Ammon's horn (tissue), 1 donor: ENCODE data around the gene LDAH.

ENCODE experiments used
- DNase-seq: peaks from one replicate; pipeline ENCODE4 v3.0.0-alpha.2; 2016; ENCODE audit warnings: low spot score

The LDAH gene

GRCh38 chr2:20667151-20667530 lies 155.8 kb downstream of the LDAH start:
- DNase-seq = no peak

DNA sequence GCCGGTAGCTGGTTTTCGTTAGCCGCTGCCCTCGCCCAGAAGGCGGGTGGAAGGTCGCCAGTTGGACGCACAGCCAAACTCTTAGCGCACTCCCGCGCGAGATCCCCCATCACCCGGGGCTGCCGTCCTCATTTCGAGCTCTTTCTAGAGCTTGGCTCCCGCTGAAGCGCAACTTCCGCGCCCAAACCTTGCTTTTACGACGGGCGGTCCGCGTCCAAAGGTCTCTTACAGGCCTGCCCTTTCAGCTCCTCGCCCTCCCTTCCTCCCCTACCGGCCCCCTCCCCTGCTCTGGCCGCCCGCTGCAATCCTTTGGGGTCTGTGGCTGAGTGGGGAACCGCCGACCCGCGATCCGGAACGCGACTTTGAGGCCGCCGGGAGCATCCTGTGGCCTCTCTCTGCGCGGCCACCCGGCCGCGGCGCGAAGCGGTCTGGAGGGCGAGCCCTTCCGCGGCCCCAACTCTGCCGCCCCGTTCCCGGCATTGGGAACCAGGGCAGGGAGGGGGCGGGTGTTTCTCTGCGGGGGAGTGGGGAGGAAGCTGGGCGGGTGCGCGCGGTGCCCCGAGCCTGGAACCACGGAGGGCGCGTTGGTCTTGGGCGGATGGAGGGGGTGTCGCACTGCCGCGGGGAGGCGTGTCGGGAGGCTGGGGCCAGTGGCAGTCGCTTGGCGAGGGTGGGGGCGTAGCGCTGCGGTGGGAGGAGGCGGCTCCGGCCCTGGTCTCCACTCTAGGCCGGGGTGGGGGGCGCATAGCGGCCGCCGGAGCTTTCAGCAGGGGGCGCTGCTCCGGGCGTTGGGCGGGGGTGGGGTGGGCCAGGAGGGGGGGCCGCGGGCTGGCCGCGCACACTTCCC lies 156.4 kb downstream of the LDAH start, which contains the start of gene GDF7:
TSS of gene GDF7 (plus strand) at position 841 of the 847 bp plus-strand sequence. CDS start 96 bp downstream, outside the sequence.
- no peak for DNase-seq

- DNase-seq = no peak
These were observed 156.9 kb downstream of the LDAH start for GRCh38 chr2:20666005-20666303.

GRCh38 chr2:20665243-20666004 lies 157.5 kb downstream of the LDAH start:
- no peak for DNase-seq

- DNase-seq = no peak
These were observed 158.3 kb downstream of the LDAH start for GRCh38 chr2:20664431-20665242.

DNA sequence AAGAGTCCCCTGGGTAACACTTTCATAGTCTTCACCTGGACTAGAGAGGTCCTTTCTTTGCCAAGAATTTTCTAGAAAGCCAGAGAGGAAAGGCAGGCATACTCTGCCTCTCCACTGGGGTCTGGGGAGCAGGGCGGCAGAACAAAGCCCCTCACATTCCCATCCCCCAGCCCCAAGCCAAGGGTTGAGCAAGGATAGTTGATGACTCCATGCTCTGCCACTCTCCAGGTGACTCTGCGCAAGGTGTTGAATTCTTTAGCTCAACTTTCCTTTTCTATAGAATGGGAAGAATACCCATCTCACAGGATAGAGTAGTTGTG lies 158.9 kb downstream of the LDAH start:
- no peak for DNase-seq

- DNase-seq = no peak
These were observed 159.5 kb downstream of the LDAH start for GRCh38 chr2:20663196-20664070.

DNA sequence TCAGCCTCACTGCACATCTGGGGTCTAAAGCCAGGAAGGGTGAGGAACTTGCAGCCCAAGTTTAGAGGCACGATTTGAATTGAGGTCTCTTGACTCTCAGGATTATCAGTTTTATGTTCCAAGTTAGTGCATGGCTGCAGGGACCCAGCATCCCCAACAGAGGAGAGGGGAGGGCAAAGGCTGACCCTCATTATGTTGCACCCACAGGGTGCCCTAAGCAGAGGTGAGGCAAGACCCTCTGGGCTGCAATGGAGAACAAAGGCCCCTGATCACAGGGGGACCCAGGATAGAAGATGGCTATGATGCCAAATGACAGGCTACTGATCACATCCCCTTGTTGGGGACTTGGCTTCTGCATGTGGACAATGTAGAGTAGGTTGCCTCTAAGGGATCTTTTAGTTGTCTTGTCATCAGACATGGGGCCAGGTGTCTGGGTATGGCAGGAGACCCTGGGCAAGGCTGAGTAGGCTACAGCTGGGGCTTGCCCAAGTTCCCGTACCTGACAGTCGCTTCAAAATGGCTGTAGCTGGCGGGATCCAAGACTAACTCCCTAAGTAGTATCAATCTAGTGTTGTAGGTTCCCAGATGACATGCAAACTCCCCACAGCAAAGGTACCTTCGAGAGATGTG lies 160.5 kb downstream of the LDAH start:
- no peak for DNase-seq

DNA sequence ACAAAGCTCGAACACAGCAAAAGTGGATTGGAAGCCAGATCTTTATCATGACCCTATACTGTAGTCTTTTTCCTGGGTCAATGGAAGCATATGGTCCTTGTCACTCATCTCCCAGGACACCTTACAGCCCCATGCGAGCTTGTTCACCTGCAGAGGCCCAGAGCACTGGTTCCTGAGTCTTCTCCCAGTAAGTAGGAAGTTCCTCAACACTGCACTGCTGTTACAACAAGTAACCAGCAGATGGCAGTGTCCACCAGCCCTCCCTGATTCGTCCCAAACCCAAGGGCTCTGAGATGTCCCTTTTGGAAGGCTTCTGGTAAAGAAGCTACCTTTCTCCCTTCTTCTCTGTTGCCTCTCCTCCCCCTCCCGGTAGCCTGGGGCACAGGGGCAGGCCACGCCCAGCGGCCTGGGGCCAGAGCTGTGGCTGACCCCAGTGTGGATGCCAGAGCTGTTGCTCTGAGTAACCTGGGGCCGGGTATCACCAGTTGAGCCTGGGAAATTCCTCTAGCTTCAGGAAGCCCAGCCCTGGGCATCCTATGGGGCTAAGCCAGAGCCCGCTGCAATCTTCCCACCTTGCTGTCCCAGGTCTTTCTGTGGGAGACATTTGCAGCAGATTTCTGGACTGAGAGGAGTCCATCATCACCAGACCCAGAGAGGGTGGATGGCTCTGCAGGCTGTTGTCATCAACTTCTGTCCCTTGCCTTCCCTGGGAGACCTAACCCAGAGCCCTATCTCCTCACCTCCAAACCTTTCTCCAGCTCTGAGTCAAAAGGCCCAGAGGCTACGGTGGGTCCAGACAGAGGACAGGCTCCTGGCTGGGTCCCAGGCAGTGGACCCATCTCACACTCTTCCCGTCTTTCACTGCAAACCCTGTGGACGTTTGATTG lies 161.2 kb downstream of the LDAH start:
- DNase-seq = peak; percentile 86

GRCh38 chr2:20660506-20661420 lies 162.1 kb downstream of the LDAH start:
- no peak for DNase-seq

GRCh38 chr2:20657522-20658235 lies 165.2 kb downstream of the LDAH start:
- no peak for DNase-seq

GRCh38 chr2:20656561-20656960 lies 166.3 kb downstream of the LDAH start:
- DNase-seq = no peak

GRCh38 chr2:20654535-20654813 lies 168.4 kb downstream of the LDAH start:
- no peak for DNase-seq

DNA sequence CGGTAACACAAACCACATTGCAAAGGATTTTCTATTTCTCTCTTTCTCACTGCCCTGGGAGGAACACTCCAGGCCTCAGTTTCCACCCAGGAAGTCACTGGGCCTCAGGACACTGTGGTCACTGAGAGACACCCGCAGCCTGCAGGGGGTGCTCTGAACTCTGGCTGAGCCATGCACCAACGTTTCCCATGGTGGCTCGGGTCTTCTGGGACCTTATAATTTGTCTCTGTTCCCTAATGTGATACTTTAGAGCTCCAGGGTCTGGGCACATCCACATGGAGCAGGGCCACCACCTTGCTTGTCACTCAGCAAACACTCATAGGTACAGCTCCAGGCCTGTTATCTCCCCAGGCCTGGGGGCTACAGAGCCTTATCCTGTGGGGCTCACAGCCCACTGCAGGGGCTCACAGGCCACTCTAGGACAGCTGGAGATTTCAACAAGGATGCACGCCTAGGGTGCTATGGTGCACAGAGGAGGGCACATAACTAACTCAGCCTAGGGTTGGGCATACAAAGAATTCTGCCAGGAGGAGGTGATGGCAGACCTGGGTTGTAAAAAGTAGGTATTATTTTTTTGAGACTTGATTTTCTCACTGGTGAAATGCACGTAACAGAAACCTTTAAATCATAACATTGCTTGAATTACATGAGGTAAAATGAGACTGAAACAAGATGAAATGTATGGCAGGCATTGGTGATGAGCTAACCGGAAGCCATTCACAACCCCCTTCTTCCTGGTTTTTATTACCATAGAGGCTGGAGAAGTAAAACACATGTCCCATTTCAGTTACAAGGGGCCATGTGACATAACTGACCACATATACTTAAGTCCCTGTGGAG lies 169.0 kb downstream of the LDAH start:
- no peak for DNase-seq

- no peak for DNase-seq
These were observed 170.0 kb downstream of the LDAH start for GRCh38 chr2:20652673-20653575.

DNA sequence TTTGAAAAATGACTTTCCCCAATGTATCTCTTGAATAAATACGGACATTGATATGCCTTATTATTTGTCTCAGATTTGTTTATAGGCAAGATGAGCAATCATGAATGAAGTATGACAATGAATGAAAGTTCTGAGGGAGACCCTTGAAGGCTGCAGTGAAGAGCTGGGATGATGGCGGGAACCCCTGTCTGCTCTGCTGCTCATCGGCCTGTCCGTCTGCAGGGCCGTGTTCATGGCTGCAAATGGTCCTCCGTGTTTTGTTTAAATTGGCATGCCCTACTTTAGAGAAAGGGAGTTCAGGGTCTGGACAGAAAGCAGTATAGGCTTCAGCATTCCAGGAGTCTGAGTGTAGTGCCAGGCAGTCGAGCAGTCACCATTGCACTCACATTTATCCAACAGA lies 170.8 kb downstream of the LDAH start:
- DNase-seq = no peak

- DNase-seq = no peak
These were observed 171.2 kb downstream of the LDAH start for GRCh38 chr2:20651731-20652099.
